ENCODE measurements around the gene BROX.
A peak's percentile ranks its signal among the peaks of the same experiment; 100 is the strongest.

BROX gene, protein sequence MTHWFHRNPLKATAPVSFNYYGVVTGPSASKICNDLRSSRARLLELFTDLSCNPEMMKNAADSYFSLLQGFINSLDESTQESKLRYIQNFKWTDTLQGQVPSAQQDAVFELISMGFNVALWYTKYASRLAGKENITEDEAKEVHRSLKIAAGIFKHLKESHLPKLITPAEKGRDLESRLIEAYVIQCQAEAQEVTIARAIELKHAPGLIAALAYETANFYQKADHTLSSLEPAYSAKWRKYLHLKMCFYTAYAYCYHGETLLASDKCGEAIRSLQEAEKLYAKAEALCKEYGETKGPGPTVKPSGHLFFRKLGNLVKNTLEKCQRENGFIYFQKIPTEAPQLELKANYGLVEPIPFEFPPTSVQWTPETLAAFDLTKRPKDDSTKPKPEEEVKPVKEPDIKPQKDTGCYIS

DNA sequence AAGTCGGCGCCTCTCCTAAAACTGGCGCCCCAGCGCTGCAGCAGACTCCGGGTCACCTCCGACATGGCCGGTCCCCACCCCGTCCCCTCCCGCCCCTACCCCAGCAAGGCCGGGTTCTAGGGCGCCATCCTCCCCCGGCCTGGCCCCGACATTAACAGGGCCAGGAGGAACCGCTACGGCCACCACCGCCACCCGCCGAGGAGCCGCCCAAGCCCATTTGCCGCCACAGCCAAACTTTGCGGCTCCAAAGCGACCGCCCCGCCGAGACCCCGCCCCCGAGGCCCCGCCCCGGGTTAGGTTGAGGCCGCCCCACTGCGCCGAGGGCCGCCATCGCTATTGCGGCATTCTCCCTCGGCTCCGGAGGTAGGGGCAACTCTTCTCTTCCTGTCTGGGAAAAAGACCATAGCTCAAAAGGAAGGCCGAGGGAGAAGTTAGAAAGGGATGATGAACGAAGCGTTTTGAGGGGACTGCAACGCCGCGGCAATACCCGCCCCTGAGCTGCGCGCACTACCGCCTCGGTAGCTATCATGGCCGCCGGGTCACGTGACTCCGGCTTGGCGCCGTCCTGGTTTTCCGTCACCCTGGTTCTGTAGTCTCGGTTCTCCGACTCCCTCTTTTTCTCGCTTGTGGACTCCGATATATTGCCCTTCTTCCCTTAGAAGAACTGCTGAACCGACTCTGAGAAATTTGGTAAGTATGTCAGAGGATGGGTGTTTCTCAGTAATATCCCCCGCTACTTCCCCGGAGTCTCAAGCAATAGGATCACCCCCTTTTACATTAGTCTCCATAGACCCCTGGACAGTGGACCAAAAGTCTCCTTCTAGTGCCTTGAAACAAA, at the start of gene BROX, which contains the start of gene AIDA:
BROX (plus strand) TSS at position 312 of the 838 bp plus-strand sequence. CDS start 3,136 bp downstream, outside the sequence.
AIDA (minus strand) TSS at position 239 of the 838 bp plus-strand sequence; CDS start at position 65, 174 bp downstream.
- peaks cover 13 to 21% of the 10 kb centered on the region in 2 experiments for H3K36me3 ChIP-seq (ENCODE audit: control insufficient read depth in 2 of 2, insufficient read depth in 1 of 2, low read length in 2 of 2)
- ChIA-PET POLR2A (interaction anchor here (0.8 to 1.8 kb wide), 6 partner anchors 9 to 123 kb away, joined by 3 to 10 read pairs (median 4); partner anchors contain the start of gene TAF1A), CTCF (interaction anchor here (0.6 to 1.5 kb wide), 6 partner anchors 78 to 477 kb away, joined by 3 to 6 read pairs (median 4); no protein-coding TSS in a partner anchor)
- TF ChIP-seq KLF10 (tag by site-specific recombination; IDR thresholded peaks at IDR 0.05) (no peak; the same call in 1 of the 2 replicates), ZSCAN30 (tag by site-specific recombination; IDR thresholded peaks at IDR 0.05) (0 out of 2 replicates have a peak, but pooled peaks have one; percentile 23), ZNF677 (tag by site-specific recombination; IDR thresholded peaks at IDR 0.05) (no peak), YY1 (tag by site-specific recombination; IDR thresholded peaks at IDR 0.05) (peak; percentile 100), ZNF24 (tag by site-specific recombination; IDR thresholded peaks at IDR 0.05) (peak; percentile 87), ZNF792 (tag by site-specific recombination; IDR thresholded peaks at IDR 0.05) (no peak), KLF1 (tag by site-specific recombination; IDR thresholded peaks at IDR 0.05) (peak; percentile 46; the same call in 1 of the 2 replicates), EGR2 (tag by site-specific recombination; IDR thresholded peaks at IDR 0.05; ENCODE audit: low read depth) (no peak), ZNF560 (tag by site-specific recombination; IDR thresholded peaks at IDR 0.05; ENCODE audit: borderline replicate concordance) (no peak), ZBTB7A (tag by site-specific recombination; IDR thresholded peaks at IDR 0.05; ENCODE audit: low read depth) (peak; percentile 85), ZNF133 (tag by site-specific recombination; IDR thresholded peaks at IDR 0.05) (0 out of 2 replicates have a peak, but pooled peaks have one; percentile 7), ZNF623 (tag by site-specific recombination; IDR thresholded peaks at IDR 0.05) (peak; percentile 33; the same call in 1 of the 2 replicates), ZXDB (tag by site-specific recombination; IDR thresholded peaks at IDR 0.05) (peak; percentile 97), GLIS2 (tag by site-specific recombination; IDR thresholded peaks at IDR 0.05) (no peak), ZNF707 (tag by site-specific recombination; IDR thresholded peaks at IDR 0.05) (no peak), ZNF155 (tag by site-specific recombination; IDR thresholded peaks at IDR 0.05) (no peak), SP2 (tag by site-specific recombination; IDR thresholded peaks at IDR 0.05) (peak; percentile 87), ZNF350 (tag by site-specific recombination; IDR thresholded peaks at IDR 0.05) (no peak), RBAK (tag by site-specific recombination; IDR thresholded peaks at IDR 0.05) (peak; percentile 52; the same call in 1 of the 2 replicates), ZNF292 (tag by site-specific recombination; IDR thresholded peaks at IDR 0.05; ENCODE audit: borderline replicate concordance, low read depth) (no peak), ZNF341 (tag by site-specific recombination; IDR thresholded peaks at IDR 0.05; ENCODE audit: low read depth) (peak; percentile 73), ZNF76 (tag by site-specific recombination; IDR thresholded peaks at IDR 0.05; ENCODE audit: borderline replicate concordance, low read depth) (peak; percentile 91), TCF7L2 (IDR thresholded peaks at IDR 0.05; ENCODE audit: borderline replicate concordance, low read depth, low read length) (no peak)
- TF ChIP-seq, protein P1, sequence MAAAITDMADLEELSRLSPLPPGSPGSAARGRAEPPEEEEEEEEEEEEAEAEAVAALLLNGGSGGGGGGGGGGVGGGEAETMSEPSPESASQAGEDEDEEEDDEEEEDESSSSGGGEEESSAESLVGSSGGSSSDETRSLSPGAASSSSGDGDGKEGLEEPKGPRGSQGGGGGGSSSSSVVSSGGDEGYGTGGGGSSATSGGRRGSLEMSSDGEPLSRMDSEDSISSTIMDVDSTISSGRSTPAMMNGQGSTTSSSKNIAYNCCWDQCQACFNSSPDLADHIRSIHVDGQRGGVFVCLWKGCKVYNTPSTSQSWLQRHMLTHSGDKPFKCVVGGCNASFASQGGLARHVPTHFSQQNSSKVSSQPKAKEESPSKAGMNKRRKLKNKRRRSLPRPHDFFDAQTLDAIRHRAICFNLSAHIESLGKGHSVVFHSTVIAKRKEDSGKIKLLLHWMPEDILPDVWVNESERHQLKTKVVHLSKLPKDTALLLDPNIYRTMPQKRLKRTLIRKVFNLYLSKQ (tag by site-specific recombination; IDR thresholded peaks at IDR 0.05; ENCODE audit: borderline replicate concordance), result no peak
- TF ChIP-seq, protein P2, sequence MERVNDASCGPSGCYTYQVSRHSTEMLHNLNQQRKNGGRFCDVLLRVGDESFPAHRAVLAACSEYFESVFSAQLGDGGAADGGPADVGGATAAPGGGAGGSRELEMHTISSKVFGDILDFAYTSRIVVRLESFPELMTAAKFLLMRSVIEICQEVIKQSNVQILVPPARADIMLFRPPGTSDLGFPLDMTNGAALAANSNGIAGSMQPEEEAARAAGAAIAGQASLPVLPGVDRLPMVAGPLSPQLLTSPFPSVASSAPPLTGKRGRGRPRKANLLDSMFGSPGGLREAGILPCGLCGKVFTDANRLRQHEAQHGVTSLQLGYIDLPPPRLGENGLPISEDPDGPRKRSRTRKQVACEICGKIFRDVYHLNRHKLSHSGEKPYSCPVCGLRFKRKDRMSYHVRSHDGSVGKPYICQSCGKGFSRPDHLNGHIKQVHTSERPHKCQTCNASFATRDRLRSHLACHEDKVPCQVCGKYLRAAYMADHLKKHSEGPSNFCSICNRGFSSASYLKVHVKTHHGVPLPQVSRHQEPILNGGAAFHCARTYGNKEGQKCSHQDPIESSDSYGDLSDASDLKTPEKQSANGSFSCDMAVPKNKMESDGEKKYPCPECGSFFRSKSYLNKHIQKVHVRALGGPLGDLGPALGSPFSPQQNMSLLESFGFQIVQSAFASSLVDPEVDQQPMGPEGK (tag by site-specific recombination; IDR thresholded peaks at IDR 0.05), result peak; percentile 48; the same call in 1 of the 2 replicates
- TF ChIP-seq, protein P3, sequence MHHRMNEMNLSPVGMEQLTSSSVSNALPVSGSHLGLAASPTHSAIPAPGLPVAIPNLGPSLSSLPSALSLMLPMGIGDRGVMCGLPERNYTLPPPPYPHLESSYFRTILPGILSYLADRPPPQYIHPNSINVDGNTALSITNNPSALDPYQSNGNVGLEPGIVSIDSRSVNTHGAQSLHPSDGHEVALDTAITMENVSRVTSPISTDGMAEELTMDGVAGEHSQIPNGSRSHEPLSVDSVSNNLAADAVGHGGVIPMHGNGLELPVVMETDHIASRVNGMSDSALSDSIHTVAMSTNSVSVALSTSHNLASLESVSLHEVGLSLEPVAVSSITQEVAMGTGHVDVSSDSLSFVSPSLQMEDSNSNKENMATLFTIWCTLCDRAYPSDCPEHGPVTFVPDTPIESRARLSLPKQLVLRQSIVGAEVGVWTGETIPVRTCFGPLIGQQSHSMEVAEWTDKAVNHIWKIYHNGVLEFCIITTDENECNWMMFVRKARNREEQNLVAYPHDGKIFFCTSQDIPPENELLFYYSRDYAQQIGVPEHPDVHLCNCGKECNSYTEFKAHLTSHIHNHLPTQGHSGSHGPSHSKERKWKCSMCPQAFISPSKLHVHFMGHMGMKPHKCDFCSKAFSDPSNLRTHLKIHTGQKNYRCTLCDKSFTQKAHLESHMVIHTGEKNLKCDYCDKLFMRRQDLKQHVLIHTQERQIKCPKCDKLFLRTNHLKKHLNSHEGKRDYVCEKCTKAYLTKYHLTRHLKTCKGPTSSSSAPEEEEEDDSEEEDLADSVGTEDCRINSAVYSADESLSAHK (tag by site-specific recombination; IDR thresholded peaks at IDR 0.05), result no peak
- TF ChIP-seq, protein P4, sequence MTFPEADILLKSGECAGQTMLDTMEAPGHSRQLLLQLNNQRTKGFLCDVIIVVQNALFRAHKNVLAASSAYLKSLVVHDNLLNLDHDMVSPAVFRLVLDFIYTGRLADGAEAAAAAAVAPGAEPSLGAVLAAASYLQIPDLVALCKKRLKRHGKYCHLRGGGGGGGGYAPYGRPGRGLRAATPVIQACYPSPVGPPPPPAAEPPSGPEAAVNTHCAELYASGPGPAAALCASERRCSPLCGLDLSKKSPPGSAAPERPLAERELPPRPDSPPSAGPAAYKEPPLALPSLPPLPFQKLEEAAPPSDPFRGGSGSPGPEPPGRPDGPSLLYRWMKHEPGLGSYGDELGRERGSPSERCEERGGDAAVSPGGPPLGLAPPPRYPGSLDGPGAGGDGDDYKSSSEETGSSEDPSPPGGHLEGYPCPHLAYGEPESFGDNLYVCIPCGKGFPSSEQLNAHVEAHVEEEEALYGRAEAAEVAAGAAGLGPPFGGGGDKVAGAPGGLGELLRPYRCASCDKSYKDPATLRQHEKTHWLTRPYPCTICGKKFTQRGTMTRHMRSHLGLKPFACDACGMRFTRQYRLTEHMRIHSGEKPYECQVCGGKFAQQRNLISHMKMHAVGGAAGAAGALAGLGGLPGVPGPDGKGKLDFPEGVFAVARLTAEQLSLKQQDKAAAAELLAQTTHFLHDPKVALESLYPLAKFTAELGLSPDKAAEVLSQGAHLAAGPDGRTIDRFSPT (tag by site-specific recombination; IDR thresholded peaks at IDR 0.05), result no peak

More for the DNA sequence above, at the start of gene BROX, which contains the start of gene AIDA:
- Histone ChIP-seq H3K9me3 (ENCODE audit: control insufficient read depth, insufficient read depth, low read depth, low read length) (no peaks in the 10 kb centered on the region), H3K27ac (ENCODE audit: extremely low read depth, low read depth, low read length) (peak within 1 kb of the TSS; percentile 87), H3K4me3 (ENCODE audit: low read depth, low read length) (peak within 1 kb of the TSS; percentile 84), H3K4me1 (ENCODE audit: control insufficient read depth, insufficient read depth, low read length) (no peaks in the 10 kb centered on the region)

All from HEK293 (cell line).